Aorta (tissue), 5 donors: ENCODE results near the gene MAML1. TPM values are rescaled to one million over a fixed set of nuclear protein-coding genes. Genes with fewer than 3 reads are reported as not detected.

ENCODE experiments used
- ATAC-seq: fragments of 200-7000 bp; cut with Tn5 transposase; one replicate; pipeline ENCODE4 v1.9.1; 2022; ENCODE audit warnings: moderate library complexity; ENCODE audit not compliant: low FRiP score
- DNase-seq, 2 donors: peaks; one replicate each; pipeline ENCODE4 v3.0.0-alpha.2; 2020
- H3K27ac ChIP-seq, 2 donors: one replicate each; pipeline ENCODE4 v1.5.1; 2013; ENCODE audit warnings: low read length in 2 of 2, mild to moderate bottlenecking in 2 of 2, moderate library complexity in 2 of 2, control low read depth in 1 of 2, inconsistent platforms in 1 of 2, low read depth in 1 of 2
- H3K27me3 ChIP-seq, 2 donors: one replicate each; pipeline ENCODE4 v1.6.1; 2013; ENCODE audit warnings: control low read depth in 1 of 2, low read length in 1 of 2, mild to moderate bottlenecking in 1 of 2, moderate library complexity in 1 of 2; ENCODE audit not compliant: insufficient read depth in 2 of 2, control insufficient read depth in 1 of 2
- H3K36me3 ChIP-seq, 2 donors: one replicate each; pipeline ENCODE4 v1.6.1; 2013; ENCODE audit warnings: control low read depth in 1 of 2, low read length in 1 of 2, mild to moderate bottlenecking in 1 of 2; ENCODE audit not compliant: insufficient read depth in 2 of 2, control insufficient read depth in 1 of 2
- H3K4me1 ChIP-seq, 2 donors: one replicate each; pipeline ENCODE4 v1.6.1; 2013; ENCODE audit warnings: low read length in 2 of 2, control low read depth in 1 of 2, mild to moderate bottlenecking in 1 of 2, moderate library complexity in 1 of 2; ENCODE audit not compliant: insufficient read depth in 2 of 2, control insufficient read depth in 1 of 2
- H3K4me3 ChIP-seq, 2 donors: one replicate each; pipeline ENCODE4 v1.5.1; 2013; ENCODE audit warnings: low read length in 2 of 2, control low read depth in 1 of 2, mild to moderate bottlenecking in 1 of 2
- H3K9me3 ChIP-seq: one replicate; pipeline ENCODE4 v1.6.1; 2013; ENCODE audit warnings: mild to moderate bottlenecking, low read length; ENCODE audit not compliant: control insufficient read depth
- WGBS, 2 donors: extraction: QIAGEN DNeasy Blood & Tissue Kit; methylation state at CpG; one replicate each; pipeline ENCODE4 v1.1.7; 2013; 5-methylcytosine and 5-hydroxymethylcytosine counted together
- intact Hi-C, 2 donors: fragments of 100-400 bp; cut with DNase I; formaldehyde crosslinking; loops; one replicate each; pipeline versions ENCODE4 v1.14.2 to v1.15.0; 2022
- polyA plus RNA-seq, 2 donors: library from polyadenylated mRNA; stranded (reverse); fragments of 200-250 nt; gene quantifications; one replicate each; pipeline ENCODE4 v1.2.3, GENCODE V29; 2013
- total RNA-seq, 2 donors: library from RNA; stranded (reverse); fragmentation: NEBNext Ultra II Directional; extraction: Animal tissue kit (Norgen Biotek cat#: 25700); gene quantifications; one replicate each; pipeline ENCODE4 v1.2.1, GENCODE V29; 2021
- donor health status: healthy with polysubstance abuse.
- donor health status: Bipolar disorder and iron deficiency.
- donor health status: DM: no; HTN: no; CAD: no.
- donor health status: DM: no; HTN: no; CAD: no.
- donor health status: DM: yes; HTN: yes; CAD: no.

Gene MAML1
- total and polyA plus RNA-seq, 4 donors, result 7.0 to 35.3 (median 19.1) TPM

DNA sequence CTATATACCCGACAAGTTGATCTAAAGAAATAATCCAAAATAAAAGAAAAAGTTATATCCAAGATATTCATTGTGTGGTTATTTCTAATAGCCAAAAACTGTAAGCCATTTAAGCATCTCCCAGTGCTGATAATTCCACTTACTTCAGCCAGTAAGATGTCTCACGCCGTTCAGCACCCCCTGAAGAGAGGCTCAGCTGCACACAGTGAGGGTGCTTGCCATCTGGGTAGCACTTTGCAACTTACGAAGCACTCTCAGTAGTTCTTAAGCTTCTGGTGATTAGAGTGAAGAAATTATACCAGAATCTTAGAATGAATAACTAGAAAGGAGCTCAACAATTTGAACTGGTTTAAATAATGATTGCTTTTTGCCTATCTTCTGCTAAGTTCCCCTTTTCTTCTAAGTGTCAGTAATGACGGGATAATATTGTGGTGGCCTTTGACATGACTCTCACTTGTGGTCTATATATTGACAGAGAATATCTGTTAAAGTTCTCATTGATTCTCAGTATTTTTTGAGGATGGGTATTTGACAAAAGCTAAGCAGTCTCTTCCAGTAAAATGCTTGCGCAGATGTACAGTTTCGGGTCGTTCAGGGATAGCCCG, 35.0 kb downstream of the MAML1 start:
- Histone ChIP-seq H3K27me3 (no peaks in the 10 kb centered on the region), H3K36me3 (peaks cover 3 to 8% of the 10 kb centered on the region in 2 donors), H3K27ac (no peak overlapping the region), H3K4me1 (peaks cover 0 to 3% of the 10 kb centered on the region in 2 donors), H3K9me3 (no peaks in the 10 kb centered on the region), H3K4me3 (no peak overlapping the region)
- ATAC-seq, result no peak
- no peak for DNase-seq
- WGBS, 2 donors, result 87% methylated on average over 9 of the region's 9 CpGs
- intact Hi-C loops, result no loop called here

DNA sequence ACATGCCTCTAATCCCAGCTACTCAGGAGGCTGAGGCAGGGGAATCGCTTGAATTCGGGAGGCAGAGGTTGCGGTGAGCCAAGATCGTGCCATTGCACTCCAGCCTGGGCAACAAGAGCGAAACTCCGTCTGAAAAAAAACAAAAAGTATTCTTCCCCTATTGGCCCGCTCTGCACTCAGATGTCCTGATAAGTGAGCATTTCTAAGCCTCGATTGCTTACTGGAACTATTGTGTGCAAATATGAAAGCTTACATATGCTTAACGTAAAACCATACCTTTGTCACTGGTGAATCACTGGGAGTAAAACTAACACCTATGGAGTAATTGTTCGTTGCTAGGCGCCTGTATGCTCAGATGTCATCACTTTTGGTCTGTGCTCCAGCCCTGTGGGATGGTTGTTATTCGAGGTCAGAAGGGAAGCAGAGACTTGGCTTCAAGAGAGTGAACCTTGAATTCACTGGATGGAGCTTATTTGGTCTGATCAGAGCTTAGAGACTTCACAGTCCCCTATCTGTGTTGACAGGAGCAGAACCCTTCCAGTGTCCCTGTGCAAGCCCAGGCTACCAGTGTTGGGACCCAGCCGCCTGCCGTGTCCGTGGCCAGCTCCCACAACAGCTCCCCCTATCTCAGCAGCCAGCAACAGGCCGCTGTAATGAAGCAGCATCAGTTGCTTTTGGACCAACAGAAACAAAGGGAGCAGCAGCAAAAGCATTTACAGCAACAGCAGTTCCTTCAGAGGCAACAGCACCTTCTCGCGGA, 35.9 kb downstream of the MAML1 start:
- peaks cover 0 to 3% of the 10 kb centered on the region in 2 donors for H3K4me1 ChIP-seq
- WGBS, 2 donors, result 83 to 86% methylated on average over 18 of the region's 18 CpGs
- no peaks in the 10 kb centered on the region for H3K27me3 ChIP-seq
- H3K27ac ChIP-seq, result no peak overlapping the region
- no peak for ATAC-seq
- DNase-seq, result no peak
- no peak overlapping the region for H3K4me3 ChIP-seq
- no peaks in the 10 kb centered on the region for H3K9me3 ChIP-seq
- H3K36me3 ChIP-seq, result peaks cover 3 to 9% of the 10 kb centered on the region in 2 donors
- intact Hi-C loops, result no loop called here

GRCh38 chr5:179769271-179769670, 36.6 kb downstream of the MAML1 start:
- peaks cover 3 to 11% of the 10 kb centered on the region in 2 donors for H3K36me3 ChIP-seq
- 74 to 78% methylated on average over 6 of the region's 6 CpGs for WGBS, 2 donors
- no peak overlapping the region for H3K4me3 ChIP-seq
- H3K4me1 ChIP-seq, result no peaks in the 10 kb centered on the region
- no peaks in the 10 kb centered on the region for H3K27me3 ChIP-seq
- ATAC-seq, result no peak
- peak in 1 of 2 donors; percentile 6 for DNase-seq
- intact Hi-C loops, result no loop called here
- H3K9me3 ChIP-seq, result no peaks in the 10 kb centered on the region
- H3K27ac ChIP-seq, result no peak overlapping the region

GRCh38 chr5:179769796-179770195, 37.2 kb downstream of the MAML1 start:
- intact Hi-C loops, result no loop called here
- H3K27me3 ChIP-seq, result no peaks in the 10 kb centered on the region
- peaks cover 3 to 12% of the 10 kb centered on the region in 2 donors for H3K36me3 ChIP-seq
- 94 to 96% methylated on average over 5 of the region's 5 CpGs for WGBS, 2 donors
- no peak overlapping the region for H3K4me3 ChIP-seq
- no peaks in the 10 kb centered on the region for H3K9me3 ChIP-seq
- DNase-seq (no peak), ATAC-seq (no peak)
- H3K4me1 ChIP-seq, result no peaks in the 10 kb centered on the region
- no peak overlapping the region for H3K27ac ChIP-seq

- Histone ChIP-seq H3K4me3 (no peak overlapping the region), H3K27ac (no peak overlapping the region), H3K9me3 (no peaks in the 10 kb centered on the region), H3K4me1 (no peaks in the 10 kb centered on the region), H3K27me3 (no peaks in the 10 kb centered on the region), H3K36me3 (peaks cover 3 to 14% of the 10 kb centered on the region in 2 donors)
- ATAC-seq (no peak), DNase-seq (no peak)
- intact Hi-C loops, result no loop called here
- WGBS, 2 donors, result 88 to 89% methylated on average over 4 of the region's 4 CpGs
Observed at GRCh38 chr5:179771311-179771895, 38.8 kb downstream of the MAML1 start.

- ATAC-seq, result no peak
Observed at GRCh38 chr5:179772351-179772750, 39.7 kb downstream of the MAML1 start.

DNA sequence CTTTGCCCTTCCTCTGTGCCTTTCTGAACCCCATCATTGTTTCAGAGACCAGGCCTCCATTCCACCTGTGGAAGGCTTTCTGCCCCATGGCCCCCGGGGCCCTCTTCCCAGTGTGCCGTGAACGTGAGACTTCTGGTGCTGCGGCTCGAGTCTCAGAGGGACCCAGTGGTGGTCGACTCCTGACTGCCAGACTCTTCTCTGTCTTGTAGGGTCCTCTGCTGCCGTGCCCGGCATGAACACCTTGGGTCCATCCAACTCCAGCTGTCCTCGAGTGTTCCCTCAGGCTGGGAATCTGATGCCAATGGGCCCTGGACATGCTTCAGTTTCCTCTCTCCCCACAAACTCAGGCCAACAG, 41.0 kb downstream of the MAML1 start:
- Histone ChIP-seq H3K9me3 (no peaks in the 10 kb centered on the region), H3K36me3 (peaks cover 3 to 16% of the 10 kb centered on the region in 2 donors), H3K4me1 (no peaks in the 10 kb centered on the region), H3K27me3 (no peaks in the 10 kb centered on the region), H3K27ac (no peak overlapping the region), H3K4me3 (no peak overlapping the region)
- ATAC-seq (no peak), DNase-seq (peak in 1 of 2 donors; percentile 44)
- 88 to 92% methylated on average over 9 of the region's 9 CpGs for WGBS, 2 donors
- intact Hi-C loops, result no loop called here

More at GRCh38 chr5:179772351-179772750, 39.7 kb downstream of the MAML1 start:
- Histone ChIP-seq H3K9me3 (no peaks in the 10 kb centered on the region), H3K4me3 (no peak overlapping the region), H3K4me1 (no peaks in the 10 kb centered on the region), H3K27ac (no peak overlapping the region), H3K36me3 (peaks cover 3 to 16% of the 10 kb centered on the region in 2 donors), H3K27me3 (no peaks in the 10 kb centered on the region)
- intact Hi-C loops, result no loop called here
- no peak for DNase-seq
- 94 to 95% methylated on average over 6 of the region's 6 CpGs for WGBS, 2 donors

- ATAC-seq (peak; percentile 8), DNase-seq (peak in 1 of 2 donors; percentile 64)
- intact Hi-C loops, result no loop called here
- no peaks in the 10 kb centered on the region for H3K4me1 ChIP-seq
- no peaks in the 10 kb centered on the region for H3K9me3 ChIP-seq
- H3K27ac ChIP-seq, result no peak overlapping the region
- H3K36me3 ChIP-seq, result peaks cover 3 to 16% of the 10 kb centered on the region in 2 donors
- 92 to 94% methylated on average over 12 of the region's 12 CpGs for WGBS, 2 donors
- H3K27me3 ChIP-seq, result no peaks in the 10 kb centered on the region
- no peak overlapping the region for H3K4me3 ChIP-seq
Observed at GRCh38 chr5:179774442-179774841, 41.8 kb downstream of the MAML1 start.
